GM21367 (cell line): ENCODE results near the gene GART.
A peak's percentile ranks its signal among the peaks of the same experiment; 100 is the strongest.

Experiments used
- ATAC-seq: cut with Tn5 transposase; IDR thresholded peaks from one replicate; pipeline ENCODE4 v1.9.1; 2021; ENCODE audit not compliant: unreplicated experiment

Gene GART

GRCh38 chr21:33554236-33554981 is 12.5 kb upstream of the GART start:
- no peak for ATAC-seq

- ATAC-seq, result no peak
Observed at GRCh38 chr21:33552999-33553598, 11.2 kb upstream of the GART start.

GRCh38 chr21:33552093-33552998 is 10.4 kb upstream of the GART start:
- ATAC-seq, result no peak

GRCh38 chr21:33551664-33552063 is 9.7 kb upstream of the GART start:
- no peak for ATAC-seq

DNA sequence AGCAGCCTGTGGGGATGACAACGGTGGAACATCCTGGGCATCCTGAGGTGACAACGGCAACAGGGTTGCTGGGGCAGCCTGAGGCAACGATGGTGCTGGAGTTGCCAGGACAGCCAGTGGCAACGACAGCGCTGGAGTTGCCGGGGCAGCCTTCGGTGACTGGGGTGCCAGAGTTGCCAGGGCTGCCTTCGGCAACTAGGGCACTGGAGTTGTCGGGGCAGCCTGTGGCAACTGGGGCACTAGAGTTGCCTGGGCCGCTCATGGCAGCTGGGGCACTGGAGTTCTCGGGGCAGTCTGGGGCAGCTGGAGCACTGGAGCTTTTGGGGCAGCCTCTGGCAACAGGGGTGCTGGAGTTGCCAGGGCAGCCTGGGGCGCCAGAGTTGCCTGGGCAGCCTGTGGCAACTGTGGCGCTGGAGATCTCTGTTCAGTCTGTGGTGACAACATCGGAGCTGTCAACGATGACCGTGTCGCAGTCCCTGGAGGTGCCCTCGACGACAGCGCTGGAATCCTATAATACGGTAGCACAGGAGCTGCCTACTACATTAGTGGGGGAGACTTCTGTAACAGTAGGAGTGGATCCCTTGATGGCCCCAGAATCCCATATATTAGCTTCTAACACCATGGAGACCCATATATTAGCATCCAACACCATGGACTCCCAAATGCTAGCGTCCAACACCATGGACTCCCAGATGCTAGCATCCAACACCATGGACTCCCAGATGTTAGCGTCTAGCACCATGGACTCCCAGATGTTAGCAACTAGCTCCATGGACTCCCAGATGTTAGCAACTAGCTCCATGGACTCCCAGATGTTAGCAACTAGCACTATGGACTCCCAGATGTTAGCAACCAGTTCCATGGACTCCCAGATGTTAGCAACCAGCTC is 9.1 kb upstream of the GART start:
- no peak for ATAC-seq

DNA sequence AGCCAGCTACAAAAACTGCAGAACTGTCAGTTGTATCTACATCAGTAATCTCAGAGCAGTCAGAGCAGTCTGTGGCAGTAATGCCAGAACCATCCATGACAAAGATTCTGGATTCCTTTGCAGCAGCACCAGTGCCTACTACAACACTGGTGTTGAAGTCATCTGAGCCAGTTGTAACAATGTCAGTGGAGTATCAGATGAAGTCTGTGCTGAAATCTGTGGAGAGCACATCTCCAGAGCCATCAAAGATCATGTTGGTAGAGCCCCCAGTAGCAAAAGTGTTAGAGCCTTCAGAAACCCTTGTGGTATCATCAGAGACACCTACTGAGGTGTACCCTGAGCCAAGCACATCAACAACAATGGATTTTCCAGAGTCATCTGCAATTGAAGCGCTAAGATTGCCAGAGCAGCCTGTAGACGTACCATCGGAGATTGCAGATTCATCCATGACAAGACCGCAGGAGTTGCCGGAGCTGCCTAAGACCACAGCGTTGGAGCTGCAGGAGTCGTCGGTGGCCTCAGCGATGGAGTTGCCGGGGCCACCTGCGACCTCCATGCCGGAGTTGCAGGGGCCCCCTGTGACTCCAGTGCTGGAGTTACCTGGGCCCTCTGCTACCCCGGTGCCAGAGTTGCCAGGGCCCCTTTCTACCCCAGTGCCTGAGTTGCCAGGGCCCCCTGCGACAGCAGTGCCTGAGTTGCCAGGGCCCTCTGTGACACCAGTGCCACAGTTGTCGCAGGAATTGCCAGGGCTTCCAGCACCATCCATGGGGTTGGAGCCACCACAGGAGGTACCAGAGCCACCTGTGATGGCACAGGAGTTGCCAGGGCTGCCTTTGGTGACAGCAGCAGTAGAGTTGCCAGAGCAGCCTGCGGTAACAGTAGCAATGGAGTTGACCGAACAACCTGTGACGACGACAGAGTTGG is 8.2 kb upstream of the GART start:
- ATAC-seq, result no peak

- ATAC-seq, result no peak
Observed at GRCh38 chr21:33546086-33546485, 4.2 kb upstream of the GART start.

DNA sequence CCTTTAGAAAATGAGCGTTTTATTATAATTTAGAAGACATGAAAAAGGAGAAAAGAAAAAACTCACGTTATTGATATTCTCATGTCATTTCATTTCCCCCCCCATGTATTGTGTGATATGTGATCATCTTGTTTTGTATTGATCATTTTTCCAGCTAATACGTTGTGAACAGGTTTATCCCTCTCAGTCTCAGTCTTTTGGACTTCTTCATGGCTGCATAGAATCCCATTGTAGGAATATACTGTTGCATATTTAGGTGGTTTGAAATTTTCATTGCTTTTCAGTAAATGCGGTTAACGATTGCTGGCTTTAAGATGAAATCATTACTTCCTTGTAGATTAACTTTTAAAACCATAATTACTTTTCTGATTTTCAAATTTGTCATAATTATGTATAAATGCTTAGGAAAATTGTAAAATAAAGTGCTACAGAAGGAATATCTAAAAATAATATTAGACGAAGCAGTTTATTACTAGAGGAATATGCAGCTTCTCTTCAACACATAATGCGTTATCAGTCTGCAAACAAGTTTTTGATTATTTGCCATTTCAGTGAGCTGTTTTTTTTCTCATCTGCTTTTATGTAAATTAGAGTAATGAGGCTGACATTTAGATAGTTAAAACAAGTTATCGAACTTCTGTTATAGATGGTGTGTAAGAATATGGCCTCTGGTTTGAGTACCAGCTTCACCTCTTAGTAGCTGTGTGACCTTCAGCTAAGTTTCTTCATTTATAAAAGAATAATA is 2.7 kb upstream of the GART start:
- ATAC-seq, result no peak

DNA sequence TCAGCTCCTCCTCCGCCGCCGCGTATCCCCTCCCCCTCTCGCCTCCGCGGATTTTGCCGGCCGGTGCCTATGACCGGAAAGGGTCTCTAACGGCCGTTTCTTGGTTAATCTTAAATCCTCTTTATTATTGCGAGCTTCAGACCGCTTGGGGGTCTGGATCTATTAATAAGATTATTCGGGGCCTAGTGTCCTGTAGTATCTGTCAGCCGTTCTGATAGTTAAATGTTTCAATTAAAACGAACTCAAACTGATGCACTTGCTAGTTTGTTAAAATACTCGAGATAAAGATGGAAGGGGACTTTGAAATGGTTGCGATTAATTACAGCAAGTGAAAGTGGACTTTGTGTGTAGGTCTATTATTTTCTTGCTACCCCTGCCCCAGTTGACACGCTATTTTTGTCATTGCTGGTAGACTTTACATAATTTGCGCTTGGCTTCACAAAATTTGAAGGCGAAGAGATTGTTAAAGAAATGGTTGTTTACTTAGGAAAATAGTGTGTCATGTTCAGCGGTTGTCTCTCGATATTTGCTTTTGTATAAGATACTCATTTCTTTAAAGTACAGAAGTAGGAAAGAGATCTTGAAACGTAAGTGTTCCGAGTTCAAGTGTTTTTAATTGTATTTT is 1.7 kb upstream of the GART start:
- ATAC-seq, result no peak

DNA sequence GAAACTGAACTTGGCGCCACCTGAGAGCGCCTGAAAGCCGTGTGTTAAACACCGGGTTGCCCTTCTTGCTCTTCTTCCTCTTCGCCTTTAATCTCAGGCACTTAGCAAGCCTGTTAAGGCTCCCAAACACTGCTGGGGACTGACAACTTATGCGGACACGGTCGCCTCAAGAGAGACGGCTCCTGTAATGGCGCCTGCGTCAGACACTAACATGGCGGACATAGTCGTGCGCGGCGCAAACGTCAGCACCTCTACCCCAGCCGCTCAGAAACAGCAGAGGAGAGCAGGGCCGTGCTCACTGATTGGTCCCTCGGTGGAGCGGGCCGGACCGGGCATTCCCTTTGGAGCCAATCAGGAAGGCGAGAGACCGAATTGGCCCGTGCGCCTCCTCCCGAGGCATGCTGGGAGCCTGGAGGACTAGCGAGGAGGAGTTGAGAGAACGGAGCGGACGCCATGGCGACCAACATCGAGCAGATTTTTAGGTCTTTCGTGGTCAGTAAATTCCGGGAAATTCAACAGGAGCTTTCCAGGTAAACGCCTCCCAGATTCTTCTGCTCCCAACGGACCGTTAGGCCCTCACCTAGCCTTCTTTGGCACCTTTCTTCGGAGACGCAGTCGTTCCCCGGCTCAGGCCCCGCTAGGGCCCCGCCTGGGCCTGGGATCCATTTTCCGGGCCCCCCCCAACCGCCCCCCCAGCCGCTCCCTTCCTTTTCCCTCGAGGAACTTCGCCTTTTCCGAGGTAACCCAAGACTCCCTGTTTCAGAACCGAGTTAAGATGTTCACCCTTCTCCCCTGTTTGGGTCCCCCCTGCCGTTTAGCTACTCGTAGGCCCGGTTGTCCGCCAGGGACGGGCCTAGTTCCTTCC is 955 bp upstream of the GART start, which contains the start of gene SON:
Gene SON, plus strand, starts transcription at position 399 of the 865 bp plus-strand sequence. Its CDS starts 55 bp downstream, at position 454.
- peak; percentile 91 for ATAC-seq

GRCh38 chr21:33541105-33541711 is 709 bp downstream of the GART start:
- no peak for ATAC-seq

DNA sequence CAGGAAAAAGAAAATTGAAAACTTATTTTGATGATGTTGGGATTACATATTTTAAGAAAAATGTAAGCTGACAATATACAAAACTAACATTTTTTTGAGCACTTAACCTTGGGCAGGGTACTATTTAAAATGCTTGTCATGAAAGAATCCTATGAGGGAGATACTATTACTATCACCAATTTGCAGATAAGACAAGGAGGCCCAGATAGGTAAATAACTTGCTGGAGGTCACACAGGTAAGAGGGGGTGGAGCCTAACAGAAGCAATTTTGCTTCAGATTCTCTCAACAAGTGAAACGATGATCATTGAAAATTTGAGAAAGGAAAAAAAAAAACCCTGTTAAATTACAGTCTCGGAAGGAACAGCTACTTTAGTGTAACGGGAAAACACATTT is 1.2 kb downstream of the GART start:
- ATAC-seq, result no peak

- no peak for ATAC-seq
Observed at GRCh38 chr21:33539616-33540015, 2.3 kb downstream of the GART start.

GRCh38 chr21:33537212-33537611 is 4.7 kb downstream of the GART start:
- ATAC-seq, result no peak

DNA sequence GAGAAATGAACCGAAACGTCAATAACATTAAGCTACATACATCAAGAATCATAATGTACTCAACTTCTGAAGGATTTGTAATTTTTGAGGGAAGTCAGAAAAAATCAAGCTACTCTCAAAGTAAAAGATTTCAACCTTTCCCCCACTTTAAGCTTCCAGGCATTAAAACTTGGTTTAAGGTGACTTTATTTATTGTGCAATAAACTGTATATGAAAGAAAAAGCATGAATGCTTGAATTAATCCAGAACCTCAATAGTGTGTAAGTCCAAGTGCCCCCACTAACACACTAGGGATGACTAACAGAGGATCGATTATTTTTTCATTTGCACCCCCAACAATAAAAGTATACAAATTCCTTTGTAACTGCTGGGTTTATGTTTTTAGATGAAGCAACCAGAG is 10.9 kb downstream of the GART start:
- no peak for ATAC-seq

GRCh38 chr21:33522953-33523349 is 19.0 kb downstream of the GART start:
- no peak for ATAC-seq

DNA sequence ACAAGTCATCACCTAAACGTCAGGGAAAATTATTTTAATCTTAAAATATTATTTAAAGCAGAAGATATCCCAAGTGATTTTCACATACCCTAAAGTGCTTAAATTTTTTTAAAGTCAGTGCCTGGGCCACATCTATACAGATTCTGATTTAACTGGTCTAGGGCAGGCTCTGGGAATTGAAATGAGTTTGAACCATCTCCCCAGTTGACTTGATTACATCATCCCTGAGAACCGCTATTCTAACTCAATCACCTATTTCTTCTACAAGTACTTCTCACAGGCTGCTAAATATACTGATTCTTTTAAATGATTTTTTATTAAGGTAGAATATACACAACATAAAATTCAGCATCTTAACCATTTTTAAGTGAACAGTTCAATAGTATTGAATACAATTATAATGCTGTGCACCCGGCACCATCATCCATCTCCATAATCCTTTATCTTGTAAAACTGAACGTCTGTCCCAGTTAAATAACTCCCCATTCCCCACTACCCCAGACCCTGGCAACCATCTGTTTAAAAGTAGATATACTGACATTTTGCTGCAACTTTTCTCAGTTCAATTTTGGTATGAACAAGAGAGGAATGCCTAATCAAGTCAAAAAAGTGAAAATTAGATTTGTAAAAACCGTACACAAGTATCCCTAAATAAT is 19.5 kb downstream of the GART start:
- ATAC-seq, result no peak
